Pericardium fibroblast (primary cell): ENCODE results near the gene CTAG1A. TPM values are rescaled to one million over a fixed set of nuclear protein-coding genes. Genes with fewer than 3 reads are reported as not detected.

ENCODE experiments used
- total RNA-seq: library from RNA; depleted of rRNA; stranded (reverse); fragments of >200 nt; gene quantifications from 2 replicates; pipeline ENCODE4 v1.2.3, GENCODE V29; 2015

The CTAG1A gene
- not detected in 2 replicates for total RNA-seq

GRCh38 chrX:154584585-154585183 is at the start of gene CTAG1A:
CTAG1A (plus strand) TSS chrX:154585133; CDS start chrX:154585207, 74 bp downstream.

GRCh38 chrX:154546354-154547244 is 38.3 kb upstream of the CTAG1A start, which contains the start of gene G6PD:
G6PD (minus strand) TSS chrX:154546846; CDS start chrX:154546155, 691 bp downstream.

GRCh38 chrX:154547245-154548027 is 37.5 kb upstream of the CTAG1A start, which contains the start of gene IKBKG:
IKBKG (plus strand) TSS chrX:154547620; CDS start chrX:154552003, 4,383 bp downstream.

DNA sequence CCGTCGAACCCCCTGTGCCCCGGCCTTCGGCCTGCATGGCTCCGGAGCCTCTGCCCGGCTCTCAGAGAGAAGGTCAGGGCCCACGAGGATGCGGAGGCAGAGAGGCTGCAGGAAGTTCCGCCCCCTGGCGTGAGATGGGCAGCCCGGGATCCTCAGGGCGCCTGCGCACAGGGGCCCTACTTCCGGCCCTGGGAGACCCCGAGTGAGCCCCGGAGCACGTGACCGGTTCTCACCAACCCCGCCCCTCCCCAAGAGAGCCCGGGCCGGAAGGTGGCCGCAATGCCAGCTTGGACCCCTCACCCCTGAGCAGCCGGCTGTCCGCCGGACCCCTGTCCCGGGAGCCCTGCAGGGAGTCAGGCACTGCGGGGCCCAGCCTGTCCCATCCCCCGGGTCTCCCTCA is 34.2 kb downstream of the CTAG1A start, which contains the start of gene CTAG1B:
CTAG1B (minus strand) TSS at position 101 of the 400 bp plus-strand sequence; CDS start at position 37, 64 bp downstream.

Other genes with a start within 250 kb of the CTAG1A start
- 918 and 2,171 TPM in 2 replicates for gene FLNA, start 210.5 kb upstream of the CTAG1A start, total RNA-seq
- gene EMD, start 205.8 kb upstream of the CTAG1A start, total RNA-seq: 73.5 and 86.1 TPM in 2 replicates
- 9,658 and 12,949 TPM in 2 replicates for gene RPL10, start 186.8 kb upstream of the CTAG1A start, total RNA-seq
- gene DNASE1L1, start 175.9 kb upstream of the CTAG1A start, total RNA-seq: 33.7 and 34.2 TPM in 2 replicates
- 17.0 and 23.9 TPM in 2 replicates for gene TAFAZZIN, start 173.6 kb upstream of the CTAG1A start, total RNA-seq
- gene ATP6AP1, start 156.5 kb upstream of the CTAG1A start, total RNA-seq: 43.3 and 50.6 TPM in 2 replicates
- 89.5 and 101 TPM in 2 replicates for gene GDI1, start 148.0 kb upstream of the CTAG1A start, total RNA-seq
- gene FAM50A, start 141.0 kb upstream of the CTAG1A start, total RNA-seq: 42.2 and 65.5 TPM in 2 replicates
- 14.9 and 41.3 TPM in 2 replicates for gene PLXNA3, start 126.9 kb upstream of the CTAG1A start, total RNA-seq
- gene LAGE3, start 105.9 kb upstream of the CTAG1A start, total RNA-seq: 45.6 and 72.6 TPM in 2 replicates
- gene UBL4A, start 98.5 kb upstream of the CTAG1A start, total RNA-seq: 30.6 and 37.0 TPM in 2 replicates
- gene SLC10A3, start 94.5 kb upstream of the CTAG1A start, total RNA-seq: 30.8 and 32.3 TPM in 2 replicates
- 41.6 and 42.7 TPM in 2 replicates for gene FAM3A, start 68.9 kb upstream of the CTAG1A start, total RNA-seq
- 144 and 225 TPM in 2 replicates for gene G6PD, start 38.3 kb upstream of the CTAG1A start, total RNA-seq
- gene IKBKG, start 37.5 kb upstream of the CTAG1A start, total RNA-seq: 12.3 and 18.2 TPM in 2 replicates
- gene CTAG1B, start 34.1 kb downstream of the CTAG1A start, total RNA-seq: not detected in 2 replicates
- not detected in 2 replicates for gene CTAG2, start 68.4 kb downstream of the CTAG1A start, total RNA-seq
- 4.6 and 10.5 TPM in 2 replicates for gene GAB3, start 165.9 kb downstream of the CTAG1A start, total RNA-seq
- gene DKC1, start 177.7 kb downstream of the CTAG1A start, total RNA-seq: 18.8 and 31.6 TPM in 2 replicates
- 13.4 and 19.7 TPM in 2 replicates for gene MPP1, start 220.4 kb downstream of the CTAG1A start, total RNA-seq
- gene SMIM9, start 249.5 kb downstream of the CTAG1A start, total RNA-seq: not detected in 2 replicates